RWPE1 (cell line): Measurements from ENCODE around the gene ASB2.

Experiments used
- CTCF ChIA-PET: fragments of 350-600 bp; sonication (Branson Sonifier 250); formaldehyde crosslinking; extraction: SDS; loops from one replicate; lab custom pipeline; 2021; lab: Yijun Ruan, JAX
- POLR2A ChIA-PET: fragments of 400-600 bp; formaldehyde crosslinking; extraction: SDS; loops from one replicate; lab custom pipeline; 2020; ENCODE audit warnings: antibody characterized with exemption; ENCODE audit not compliant: low non-redundant PET; lab: Yijun Ruan, JAX
- DNase-seq: peaks from one replicate; pipeline ENCODE4 v3.0.0; 2012; ENCODE audit warnings: low spot score
- H3K27ac ChIP-seq: fragments of 450-650 bp; 2 replicates; pipeline ENCODE4 v1.5.1; 2017
- TF ChIP-seq, protein P1 (sequence below): fragments of 450-650 bp; conservative IDR thresholded peaks from 2 replicates; pipeline ENCODE4 v1.5.1; 2017; ENCODE audit warnings: low read depth, mild to moderate bottlenecking

Gene ASB2

DNA sequence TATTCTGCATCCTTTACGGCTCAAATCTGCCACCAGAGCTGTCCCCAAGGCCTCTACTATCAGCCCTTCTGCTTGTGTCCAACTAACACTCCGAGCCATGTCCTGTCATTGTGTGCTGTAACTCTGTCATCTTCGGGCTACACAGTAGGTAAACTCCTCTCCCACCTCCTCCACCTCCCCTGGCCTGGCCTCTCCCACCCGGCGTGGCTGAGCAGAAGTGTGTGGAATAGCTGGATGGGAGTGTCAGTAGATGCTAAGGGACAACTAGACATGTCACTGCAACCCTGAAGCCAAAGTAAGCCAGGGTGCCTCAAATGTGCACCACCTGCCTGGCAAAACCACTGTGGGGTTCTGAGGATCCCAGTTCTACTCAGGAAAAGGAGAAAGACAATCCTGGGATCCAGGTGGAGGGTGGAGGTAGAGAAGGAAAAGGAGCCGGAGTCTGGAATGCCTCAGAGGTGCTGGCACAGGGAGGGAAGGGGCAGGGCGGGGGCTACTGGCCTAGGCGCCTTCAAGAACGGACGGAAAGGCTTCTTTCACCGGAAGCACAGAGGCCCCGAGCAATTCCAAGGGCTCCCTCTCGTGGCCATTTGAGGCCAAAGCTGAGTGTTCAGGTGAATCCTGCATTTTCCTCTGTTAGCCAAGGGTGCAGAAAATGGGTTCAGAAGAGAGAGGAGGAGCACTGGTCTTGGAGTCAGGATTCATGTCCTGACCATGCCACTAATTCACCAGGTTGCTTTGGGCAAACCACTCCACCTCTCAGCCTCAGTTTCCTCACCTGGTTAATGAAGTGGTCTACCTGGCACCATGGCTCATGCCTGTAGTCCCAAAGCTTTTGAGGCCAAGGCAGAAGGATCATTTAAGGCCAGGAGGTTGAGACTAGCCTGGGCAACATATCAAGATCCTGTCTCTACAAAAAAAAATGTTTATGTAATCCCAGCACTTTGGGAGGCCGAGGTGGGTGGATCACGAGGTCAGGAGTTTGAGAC is 69.7 kb downstream of the ASB2 start:
- no peak overlapping the region for H3K27ac ChIP-seq
- POLR2A ChIA-PET, result no interaction called here
- DNase-seq, result peak; percentile 83
- TF ChIP-seq, protein P1, sequence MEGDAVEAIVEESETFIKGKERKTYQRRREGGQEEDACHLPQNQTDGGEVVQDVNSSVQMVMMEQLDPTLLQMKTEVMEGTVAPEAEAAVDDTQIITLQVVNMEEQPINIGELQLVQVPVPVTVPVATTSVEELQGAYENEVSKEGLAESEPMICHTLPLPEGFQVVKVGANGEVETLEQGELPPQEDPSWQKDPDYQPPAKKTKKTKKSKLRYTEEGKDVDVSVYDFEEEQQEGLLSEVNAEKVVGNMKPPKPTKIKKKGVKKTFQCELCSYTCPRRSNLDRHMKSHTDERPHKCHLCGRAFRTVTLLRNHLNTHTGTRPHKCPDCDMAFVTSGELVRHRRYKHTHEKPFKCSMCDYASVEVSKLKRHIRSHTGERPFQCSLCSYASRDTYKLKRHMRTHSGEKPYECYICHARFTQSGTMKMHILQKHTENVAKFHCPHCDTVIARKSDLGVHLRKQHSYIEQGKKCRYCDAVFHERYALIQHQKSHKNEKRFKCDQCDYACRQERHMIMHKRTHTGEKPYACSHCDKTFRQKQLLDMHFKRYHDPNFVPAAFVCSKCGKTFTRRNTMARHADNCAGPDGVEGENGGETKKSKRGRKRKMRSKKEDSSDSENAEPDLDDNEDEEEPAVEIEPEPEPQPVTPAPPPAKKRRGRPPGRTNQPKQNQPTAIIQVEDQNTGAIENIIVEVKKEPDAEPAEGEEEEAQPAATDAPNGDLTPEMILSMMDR, result peak; percentile 68
- CTCF ChIA-PET, result interaction anchor here (0.6 to 1.1 kb wide), 2 partner anchors 17 to 252 kb away, joined by 3 read pairs; no protein-coding TSS in a partner anchor

DNA sequence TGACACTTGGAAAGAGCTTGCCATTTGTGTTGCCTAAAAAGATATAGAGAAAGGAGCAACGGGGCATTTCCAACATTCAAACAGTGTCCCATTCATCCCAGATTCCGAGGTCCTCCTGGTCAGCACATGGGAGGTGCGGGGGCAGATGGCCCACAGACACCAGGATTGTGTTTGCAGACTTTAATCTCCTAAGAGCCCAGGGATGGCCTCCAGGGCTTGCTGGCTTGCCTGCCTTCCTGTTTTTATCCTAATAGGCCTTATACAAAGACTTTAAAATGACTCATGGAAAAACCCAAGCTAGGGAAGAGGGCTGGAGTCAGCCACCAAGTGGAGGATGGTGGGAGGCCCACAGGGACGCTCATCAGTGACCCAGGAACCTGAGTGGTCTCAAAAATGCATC is 70.7 kb downstream of the ASB2 start:
- no peak for DNase-seq
- POLR2A ChIA-PET, result no interaction called here
- CTCF ChIA-PET, result no interaction called here
- no peak overlapping the region for H3K27ac ChIP-seq
- TF ChIP-seq, protein P1, result no peak

DNA sequence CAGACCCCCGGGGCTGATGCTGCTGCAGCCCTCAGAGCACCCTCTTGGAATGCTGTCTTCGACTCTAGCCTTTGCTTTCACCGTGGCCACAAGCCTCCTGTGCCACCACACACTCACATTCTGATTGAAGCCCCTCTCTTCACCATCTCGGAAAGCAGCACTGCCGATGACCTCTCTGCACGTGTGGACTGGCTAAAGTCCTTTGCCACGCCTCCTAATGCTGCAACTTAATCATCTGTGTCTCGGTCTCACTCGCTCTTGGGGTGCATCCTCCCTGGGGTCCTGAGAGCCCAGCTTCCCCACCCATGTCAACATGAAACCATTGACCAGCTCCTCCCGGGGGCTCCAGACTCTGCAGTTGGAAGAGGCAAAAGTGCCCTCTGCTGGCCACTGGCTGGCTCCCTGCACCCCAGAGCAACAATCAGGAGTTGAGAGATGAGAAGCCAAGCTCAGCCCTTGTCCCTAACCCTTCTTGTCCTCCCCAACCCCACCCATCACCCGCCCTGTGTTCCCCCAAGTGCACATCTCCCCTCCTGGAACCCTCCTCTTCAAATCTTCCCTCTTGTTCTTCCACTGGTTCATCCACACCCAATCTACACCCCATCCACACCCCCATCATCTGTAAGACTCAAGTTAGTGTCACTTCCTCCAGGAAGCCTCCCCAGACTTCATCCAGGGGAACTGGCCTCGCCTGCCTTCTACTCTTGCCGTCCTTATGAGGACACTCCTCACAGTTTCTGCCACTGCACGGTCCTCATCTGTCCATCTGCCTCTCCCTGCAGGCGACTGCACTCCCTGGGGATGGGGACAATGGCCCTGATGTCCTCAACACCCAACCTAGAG is 72.8 kb downstream of the ASB2 start:
- POLR2A ChIA-PET, result no interaction called here
- no peak overlapping the region for H3K27ac ChIP-seq
- TF ChIP-seq, protein P1, result no peak
- DNase-seq, result no peak
- CTCF ChIA-PET, result interaction anchor here (0.6 to 2.1 kb wide), 5 partner anchors 10 to 276 kb away, joined by 3 to 6 read pairs (median 4); no protein-coding TSS in a partner anchor

DNA sequence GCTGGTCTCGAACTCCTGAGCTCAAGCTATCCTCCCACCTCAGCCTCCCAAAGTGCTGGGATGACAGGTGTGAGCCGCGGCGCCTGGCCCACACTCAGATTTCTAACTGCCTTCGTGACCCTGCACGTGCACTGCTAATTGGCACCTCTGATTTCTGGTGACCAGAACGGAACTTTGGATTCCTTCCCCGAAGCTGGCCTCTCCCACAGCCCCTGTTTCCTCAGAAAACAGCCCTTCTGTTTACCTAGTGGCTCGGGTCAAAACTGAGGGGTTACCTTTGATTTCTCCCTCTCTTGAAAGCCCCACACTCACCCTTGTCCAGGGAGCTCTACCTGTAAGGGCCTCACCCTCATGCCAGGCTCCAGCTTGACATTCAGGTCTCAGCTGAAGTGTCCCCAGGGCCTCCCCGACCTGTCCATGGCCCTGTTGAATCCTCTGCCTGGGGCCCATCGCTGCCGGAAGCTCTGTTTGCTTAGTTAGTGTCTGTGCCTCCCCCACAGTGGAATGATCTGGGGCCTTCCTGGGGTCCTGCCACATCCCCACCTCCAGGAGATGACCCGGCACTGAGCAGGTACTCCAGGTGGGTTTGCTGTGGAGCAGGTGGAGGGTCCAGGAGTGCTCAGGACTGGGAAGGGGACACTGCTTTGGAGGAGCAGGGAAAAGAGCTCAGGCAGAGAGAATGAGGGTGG is 73.6 kb downstream of the ASB2 start:
- H3K27ac ChIP-seq, result no peak overlapping the region
- CTCF ChIA-PET, result interaction anchor here (0.6 to 2.1 kb wide), 3 partner anchors 9 to 30 kb away, joined by 4 to 6 read pairs (median 4); no protein-coding TSS in a partner anchor
- TF ChIP-seq, protein P1, result no peak
- POLR2A ChIA-PET, result no interaction called here
- DNase-seq, result no peak

DNA sequence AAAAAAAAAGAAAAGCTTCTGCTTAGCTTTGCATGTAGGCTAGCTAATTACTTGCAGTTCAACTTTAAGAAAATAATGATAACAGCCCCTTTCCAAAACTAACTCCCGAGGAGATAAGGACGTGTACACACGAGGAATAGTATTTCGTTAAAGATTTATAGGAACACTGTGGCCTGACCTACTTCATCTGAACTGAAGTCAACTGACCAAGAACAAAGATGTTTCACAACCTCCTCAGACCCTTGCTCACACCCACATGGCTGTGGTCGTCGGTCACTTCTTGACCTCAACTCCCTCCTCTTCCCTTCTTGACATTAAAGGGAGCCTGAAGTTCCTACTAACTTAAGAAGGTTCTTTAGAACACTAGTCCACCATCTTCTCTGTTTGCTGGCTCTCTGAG is 74.6 kb downstream of the ASB2 start:
- no peak overlapping the region for H3K27ac ChIP-seq
- ChIA-PET POLR2A (no interaction called here), CTCF (no interaction called here)
- TF ChIP-seq, protein P1, result no peak
- DNase-seq, result no peak
